ENCODE data around the gene FRMD4A. TPM values are rescaled to one million over a fixed set of nuclear protein-coding genes. Genes with fewer than 3 reads are reported as not detected.

The FRMD4A gene
- total RNA-seq, 1 experiment from 2014 or later: 18.3 TPM

- no peak overlapping the region for H3K4me2 ChIP-seq
- H3F3A ChIP-seq (ENCODE audit: insufficient read depth, low read depth): no peaks in the 10 kb centered on the region
- H3K9me3 ChIP-seq (ENCODE audit: insufficient read depth, low read depth): no peaks in the 10 kb centered on the region
- no peak overlapping the region for H3K4me3 ChIP-seq
- no peaks in the 10 kb centered on the region for H4K20me1 ChIP-seq (ENCODE audit: insufficient read depth)
- H3K4me1 ChIP-seq (replicated peaks; ENCODE audit: insufficient read depth): no peaks in the 10 kb centered on the region
- H3K27ac ChIP-seq: no peak overlapping the region
- no peaks in the 10 kb centered on the region for H3K9me2 ChIP-seq (ENCODE audit: insufficient read depth)
- DNase-seq: peak in 1 of 2 experiments; percentile 38
- no peaks in the 10 kb centered on the region for H3K36me3 ChIP-seq (ENCODE audit: low read depth)
- H2AFZ ChIP-seq: no peak overlapping the region
- TF ChIP-seq CTCF (conservative IDR thresholded peaks at IDR 0.05) (peak; percentile 91), EZH2 (IDR thresholded peaks at IDR 0.05; ENCODE audit: low read depth) (no peak)
- no peaks in the 10 kb centered on the region for H3K79me2 ChIP-seq (ENCODE audit: low read depth)
- POLR2A ChIA-PET (ENCODE audit: unreplicated experiment): no interaction called here
- CTCF ChIA-PET: interaction anchor here (0.6 to 1.4 kb wide), 4 partner anchors 28 to 218 kb away, joined by 3 to 6 read pairs (median 4); no protein-coding TSS in a partner anchor
- no TSS peak for BruUV-seq (replicated peaks)
- intact Hi-C loops (cut with micrococcal nuclease; ENCODE audit: unreplicated experiment): loop anchor here (1.0 to 5.0 kb wide), 3 partner anchors 47 to 287 kb away; no protein-coding TSS in a partner anchor
- H3K27me3 ChIP-seq (ENCODE audit: insufficient read depth, low read depth): no peaks in the 10 kb centered on the region
These were observed 670.7 kb downstream of the FRMD4A start for GRCh38 chr10:13659887-13660550.

DNA sequence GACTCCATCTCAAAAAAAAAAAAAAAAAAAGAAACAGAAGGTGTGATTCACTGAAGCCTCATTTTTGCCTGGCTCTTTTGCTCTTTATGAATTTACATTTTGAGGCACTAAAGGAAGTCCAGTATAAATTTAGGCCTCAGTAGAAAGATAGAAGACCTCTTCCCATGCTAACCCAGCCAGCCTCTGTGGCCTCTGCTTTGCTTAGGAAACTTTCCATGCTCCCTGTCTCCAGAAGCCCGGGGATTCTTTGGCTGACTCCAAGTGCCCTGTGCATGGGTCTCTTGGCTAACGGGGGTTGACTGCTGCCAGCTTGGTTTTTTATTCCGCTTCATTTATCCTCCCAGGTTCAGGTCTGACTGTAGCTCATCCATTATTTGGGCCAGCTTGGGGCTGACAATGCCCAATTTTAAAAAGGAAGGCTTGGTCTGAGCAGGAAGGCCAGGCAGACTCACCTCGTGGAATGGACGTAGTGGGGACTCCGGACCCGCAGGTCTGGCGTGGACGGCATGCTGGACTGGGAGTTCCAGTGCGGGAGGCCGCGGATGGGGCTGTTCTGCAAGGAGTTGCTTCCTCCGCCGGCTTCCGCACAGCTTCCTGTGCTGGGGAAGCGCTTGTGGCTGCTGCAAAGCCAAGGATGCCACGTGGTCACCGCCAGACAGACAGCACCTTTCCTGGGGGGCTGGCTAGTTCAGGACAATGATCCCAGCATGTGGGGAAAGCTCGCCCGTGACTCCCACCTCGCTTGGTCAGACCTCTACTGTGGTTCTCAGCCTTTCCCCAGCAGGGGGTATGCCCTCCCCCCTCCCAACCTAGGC lies 671.6 kb downstream of the FRMD4A start:
- TF ChIP-seq CTCF (conservative IDR thresholded peaks at IDR 0.05) (no peak), EZH2 (IDR thresholded peaks at IDR 0.05; ENCODE audit: low read depth) (no peak)

DNA sequence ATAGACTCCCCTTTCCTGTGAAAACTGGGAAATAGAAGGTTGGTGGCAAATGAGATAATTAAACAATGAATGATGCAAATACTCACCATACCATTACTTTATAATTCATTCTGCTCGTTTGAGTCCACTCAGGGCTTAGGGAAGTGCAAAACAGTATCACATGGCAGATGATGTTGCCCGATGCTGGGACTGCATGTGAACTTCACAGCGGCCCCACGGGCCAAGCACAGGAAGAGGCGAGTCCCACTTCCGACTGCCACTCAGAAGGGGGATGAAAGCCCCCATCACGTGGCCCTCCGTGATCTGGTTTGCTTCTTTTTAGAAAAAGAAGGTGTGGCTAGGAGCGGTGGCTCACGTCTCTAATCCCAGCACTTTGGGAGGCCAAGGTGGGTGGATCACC lies 672.5 kb downstream of the FRMD4A start:
- CTCF ChIA-PET: no interaction called here
- no peak overlapping the region for H2AFZ ChIP-seq
- no peak overlapping the region for H3K4me2 ChIP-seq
- intact Hi-C loops (cut with micrococcal nuclease; ENCODE audit: unreplicated experiment): no loop called here
- no peaks in the 10 kb centered on the region for H3K27me3 ChIP-seq (ENCODE audit: insufficient read depth, low read depth)
- H3K9me3 ChIP-seq (ENCODE audit: insufficient read depth, low read depth): no peaks in the 10 kb centered on the region
- no peak overlapping the region for H3K27ac ChIP-seq
- no TSS peak for BruUV-seq (replicated peaks)
- H3K4me3 ChIP-seq: no peak overlapping the region
- no peaks in the 10 kb centered on the region for H3K36me3 ChIP-seq (ENCODE audit: low read depth)
- DNase-seq: no peak
- no peaks in the 10 kb centered on the region for H4K20me1 ChIP-seq (ENCODE audit: insufficient read depth)
- no peaks in the 10 kb centered on the region for H3K79me2 ChIP-seq (ENCODE audit: low read depth)
- TF ChIP-seq EZH2 (IDR thresholded peaks at IDR 0.05; ENCODE audit: low read depth) (no peak), CTCF (conservative IDR thresholded peaks at IDR 0.05) (no peak)
- H3F3A ChIP-seq (ENCODE audit: insufficient read depth, low read depth): no peaks in the 10 kb centered on the region
- H3K4me1 ChIP-seq (replicated peaks; ENCODE audit: insufficient read depth): no peaks in the 10 kb centered on the region
- no peaks in the 10 kb centered on the region for H3K9me2 ChIP-seq (ENCODE audit: insufficient read depth)
- POLR2A ChIA-PET (ENCODE audit: unreplicated experiment): no interaction called here

More for the DNA sequence above, 671.6 kb downstream of the FRMD4A start:
- Histone ChIP-seq H3K4me2 (no peak overlapping the region), H3K27me3 (ENCODE audit: insufficient read depth, low read depth) (no peaks in the 10 kb centered on the region), H3K9me3 (ENCODE audit: insufficient read depth, low read depth) (no peaks in the 10 kb centered on the region), H3K27ac (no peak overlapping the region), H3F3A (ENCODE audit: insufficient read depth, low read depth) (no peaks in the 10 kb centered on the region), H3K79me2 (ENCODE audit: low read depth) (no peaks in the 10 kb centered on the region), H3K4me1 (replicated peaks; ENCODE audit: insufficient read depth) (no peaks in the 10 kb centered on the region), H2AFZ (no peak overlapping the region), H3K4me3 (no peak overlapping the region), H4K20me1 (ENCODE audit: insufficient read depth) (no peaks in the 10 kb centered on the region), H3K36me3 (ENCODE audit: low read depth) (no peaks in the 10 kb centered on the region), H3K9me2 (ENCODE audit: insufficient read depth) (no peaks in the 10 kb centered on the region)
- ChIA-PET CTCF (interaction anchor here (0.5 to 1.4 kb wide), 5 partner anchors 27 to 217 kb away, joined by 3 to 6 read pairs (median 4); no protein-coding TSS in a partner anchor), POLR2A (ENCODE audit: unreplicated experiment) (no interaction called here)
- intact Hi-C loops (cut with micrococcal nuclease; ENCODE audit: unreplicated experiment): no loop called here
- BruUV-seq (replicated peaks): no TSS peak
- no peak for DNase-seq
